Fibroblast of peridontal ligament (primary cell): ENCODE measurements around the gene CCT3.
A peak's percentile ranks its signal among the peaks of the same experiment; 100 is the strongest.

Source experiments
- DNase-seq: peaks from one replicate; pipeline ENCODE4 v3.0.0-alpha.2; 2010; ENCODE audit errors: extremely low read depth

Gene CCT3

DNA sequence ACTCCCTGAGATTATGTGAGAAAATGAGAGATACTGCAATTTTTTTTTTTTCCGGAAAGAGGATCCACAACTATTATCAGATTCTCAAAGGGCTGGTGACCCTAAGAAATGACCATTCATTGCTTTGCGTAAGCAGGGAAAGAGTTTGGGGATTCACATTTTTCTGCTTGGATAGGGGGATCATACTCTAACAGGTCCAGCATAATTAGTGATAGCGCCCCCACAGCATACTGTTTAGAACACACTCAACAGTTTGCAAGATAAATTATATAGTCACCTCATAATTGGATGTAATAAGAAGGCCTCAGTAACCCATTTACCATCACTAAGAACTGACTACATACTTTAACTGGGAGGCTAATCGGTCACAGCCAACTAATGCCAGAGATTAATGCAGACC lies 1.9 kb downstream of the CCT3 start:
- no peak for DNase-seq

DNA sequence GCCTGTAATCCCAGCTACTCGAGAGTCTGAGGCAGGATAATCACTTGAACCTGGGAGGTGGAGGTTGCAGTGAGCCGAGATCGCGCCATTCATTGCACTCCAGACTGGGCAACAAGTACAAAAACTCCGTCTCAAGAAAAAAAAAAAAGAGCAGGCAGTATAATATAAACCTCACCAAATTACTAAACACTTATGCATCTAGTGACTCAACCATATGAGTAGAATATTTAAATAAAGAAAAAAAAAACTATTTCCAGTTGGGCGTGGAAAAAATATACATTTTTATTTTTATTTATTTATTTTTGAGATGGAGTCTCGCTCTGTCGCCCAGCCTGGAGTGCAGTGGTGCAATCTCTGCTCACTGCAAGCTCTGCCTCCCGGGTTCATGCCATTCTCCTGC lies 14.9 kb downstream of the CCT3 start:
- peak; percentile 41 for DNase-seq

DNA sequence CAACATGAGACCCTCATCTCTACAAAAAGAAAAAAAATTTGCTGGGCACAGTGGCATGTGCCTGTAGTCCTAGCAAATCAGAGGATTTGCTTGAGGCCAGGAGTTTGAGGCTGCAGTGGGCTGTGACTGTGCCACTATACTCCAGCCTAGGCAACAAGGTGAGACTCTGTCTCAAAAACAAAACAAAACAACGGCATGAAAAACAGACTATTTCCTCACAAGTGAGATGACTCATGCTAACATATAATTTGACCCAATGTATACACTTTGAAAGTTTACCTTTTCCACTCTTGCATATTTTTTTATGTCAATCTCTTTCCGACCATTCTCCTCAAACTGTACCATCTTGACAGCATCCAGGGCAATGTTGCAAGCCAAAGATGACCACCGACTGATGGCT lies 17.5 kb downstream of the CCT3 start:
- DNase-seq, result no peak

DNA sequence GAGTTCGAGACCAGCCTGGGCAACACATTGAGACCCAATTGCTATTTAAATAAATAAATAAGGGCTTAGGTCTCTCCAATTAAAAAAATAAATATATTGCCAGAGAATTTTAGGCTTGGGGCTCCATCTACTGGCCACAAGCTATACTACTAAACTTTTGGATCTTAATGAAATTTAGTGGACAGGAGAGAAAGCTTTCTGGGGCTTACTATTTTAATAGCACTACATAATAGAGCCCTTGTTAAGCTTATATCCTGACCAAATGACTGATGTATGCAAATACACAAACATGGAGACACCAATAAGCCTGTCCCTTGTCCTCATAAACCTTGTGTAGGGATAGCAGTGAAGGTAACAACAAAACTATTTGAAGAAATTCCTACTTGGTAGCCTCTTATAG lies 18.4 kb downstream of the CCT3 start:
- DNase-seq, result peak; percentile 63

DNA sequence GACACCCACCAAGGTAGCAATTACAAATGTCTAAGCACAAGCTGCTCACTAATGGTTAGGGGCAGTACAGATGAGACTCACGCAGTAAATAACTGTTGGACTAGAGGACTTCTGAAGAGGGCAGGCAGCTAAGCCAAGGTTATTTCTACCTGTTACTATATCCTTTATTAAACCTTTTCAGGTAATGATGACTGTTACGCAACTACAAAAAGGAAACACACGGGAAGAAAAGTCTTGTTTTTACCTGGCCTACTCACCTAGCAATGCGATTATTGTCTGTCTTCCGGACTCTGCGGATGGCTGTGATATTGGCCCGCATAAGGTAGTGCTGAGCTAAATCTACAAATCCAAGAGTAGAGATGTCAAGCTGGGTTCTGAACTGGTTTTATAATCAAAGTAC lies 21.2 kb downstream of the CCT3 start:
- no peak for DNase-seq

DNA sequence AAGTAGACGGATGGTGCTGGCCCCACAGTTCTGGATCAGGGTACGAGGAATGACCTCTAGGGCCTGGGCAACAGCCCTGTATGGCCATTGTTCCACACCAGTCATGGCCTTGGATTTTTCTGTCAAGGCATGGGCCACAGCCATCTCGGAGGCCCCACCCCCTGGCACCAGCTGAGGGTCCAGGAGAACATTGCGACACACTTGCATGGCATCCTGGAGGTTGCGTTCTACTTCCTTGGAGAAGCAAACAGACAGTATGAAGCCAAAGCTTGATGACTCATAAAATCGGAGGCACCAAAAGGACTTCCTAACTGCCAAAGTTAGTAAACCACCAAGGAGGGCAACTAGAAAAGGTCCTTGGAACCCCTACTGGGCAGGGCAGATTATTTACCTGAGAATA lies 27.1 kb downstream of the CCT3 start:
- DNase-seq, result peak; percentile 59

DNA sequence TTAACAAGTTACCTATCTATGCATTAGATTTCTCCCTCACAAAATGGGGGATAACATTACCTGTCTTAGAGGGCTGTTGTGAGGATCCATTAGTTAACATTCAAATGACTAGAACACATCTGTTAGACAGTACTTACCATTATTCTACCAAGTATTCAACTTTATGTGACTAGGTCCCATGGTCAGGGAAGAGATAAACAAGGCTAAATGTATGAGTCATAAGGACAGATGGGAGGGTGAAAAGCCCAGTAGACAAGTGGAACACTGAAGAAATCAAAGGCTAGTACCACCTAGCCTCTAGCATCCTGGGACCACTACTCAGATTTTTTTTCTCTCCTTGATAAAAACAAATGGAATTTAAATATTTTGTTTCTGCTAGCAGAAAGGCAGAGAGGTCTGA lies 30.0 kb downstream of the CCT3 start:
- peak; percentile 67 for DNase-seq

DNA sequence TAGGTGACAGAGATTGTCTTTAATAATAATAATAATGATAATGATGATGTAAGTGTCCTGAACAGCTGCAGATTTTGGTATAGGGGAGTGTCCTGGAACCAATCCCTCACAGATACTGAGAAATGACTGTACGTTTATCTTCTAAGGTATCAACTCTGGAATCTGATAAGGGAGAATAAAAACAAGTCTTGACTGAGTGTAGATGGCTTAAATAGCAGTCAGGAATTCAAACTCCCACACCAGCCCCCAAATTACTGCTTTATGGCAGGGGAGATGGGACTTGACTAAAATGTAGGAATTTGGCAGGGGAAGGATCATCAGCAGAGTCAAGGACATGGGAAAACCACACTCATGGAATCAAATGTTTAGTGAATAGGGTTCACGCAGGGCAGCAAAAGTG lies 32.9 kb downstream of the CCT3 start:
- no peak for DNase-seq

DNA sequence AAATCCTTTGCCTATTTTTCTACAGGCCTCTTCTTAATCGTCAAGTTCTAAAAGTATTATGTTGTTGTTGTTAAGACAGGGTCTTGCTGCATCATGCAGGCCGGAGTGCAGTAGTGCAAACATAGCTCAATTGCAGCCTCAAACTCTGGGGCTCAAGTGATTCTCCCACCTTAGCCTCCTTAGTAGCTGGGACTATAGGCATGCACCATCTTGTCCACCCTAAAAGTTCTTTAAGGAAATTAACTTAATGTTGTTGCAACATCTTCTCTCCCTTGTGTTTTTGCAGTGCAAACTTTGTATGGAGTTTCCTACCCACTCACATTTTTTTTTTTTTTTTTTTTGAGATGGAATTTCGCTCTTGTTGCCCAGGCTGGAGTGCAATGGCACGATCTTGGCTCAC lies 34.9 kb downstream of the CCT3 start:
- no peak for DNase-seq

DNA sequence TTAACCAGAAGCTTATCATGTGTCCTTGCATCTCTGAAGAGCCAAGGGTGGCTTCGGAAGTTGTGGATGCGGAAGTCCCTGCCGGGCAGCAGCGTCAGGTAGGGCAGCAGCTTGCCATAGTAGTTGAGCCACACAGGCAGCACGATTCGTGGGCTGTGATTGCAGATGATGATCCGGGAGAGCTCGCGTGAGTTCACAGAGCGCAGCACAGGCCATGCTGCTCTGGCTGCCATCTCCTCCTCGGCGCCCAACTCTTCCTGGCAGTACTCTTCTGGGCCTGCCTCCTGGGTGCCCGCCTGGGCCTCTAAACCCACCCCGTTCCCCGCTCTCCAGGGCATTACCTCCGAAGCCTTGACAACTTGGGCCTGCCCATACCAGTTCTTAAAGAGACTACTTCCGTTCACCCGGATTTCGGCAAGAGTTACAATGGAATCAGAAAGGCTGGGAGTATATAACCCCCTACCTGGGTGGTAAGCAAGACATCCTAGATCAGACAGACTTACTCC lies 39.2 kb downstream of the CCT3 start, which contains the start of gene VHLL:
VHLL (minus strand) TSS at position 456 of the 506 bp plus-strand sequence; CDS start at position 338, 118 bp downstream.
- DNase-seq, result no peak

DNA sequence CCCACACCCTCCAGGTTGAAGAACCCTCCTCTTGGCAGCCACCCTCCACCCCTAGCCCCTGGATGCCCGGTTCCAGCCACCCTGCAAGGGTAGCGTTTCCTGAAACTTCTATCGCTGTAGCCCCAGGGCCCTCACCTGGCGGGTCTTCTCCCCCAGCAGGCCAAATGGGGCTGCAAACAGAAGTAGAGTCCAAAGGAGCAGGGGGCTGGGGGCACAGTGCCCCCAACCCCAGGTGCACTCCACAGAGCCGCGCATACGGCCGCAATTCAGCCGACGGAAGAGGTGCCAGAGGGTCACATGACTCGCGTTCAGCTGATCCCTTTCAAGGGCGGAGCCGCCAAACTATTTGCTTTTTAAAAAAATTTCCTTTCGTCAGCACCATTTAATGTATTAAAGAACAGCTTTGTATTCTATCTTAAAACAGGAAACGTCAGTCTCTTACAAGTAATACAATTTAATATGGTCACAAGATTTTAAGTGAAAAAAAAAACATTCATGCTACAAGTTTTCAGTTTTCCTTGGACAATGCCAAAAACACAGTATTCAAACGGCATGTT lies 42.6 kb downstream of the CCT3 start, which contains the start of gene GLMP:
GLMP (minus strand) TSS at position 289 of the 557 bp plus-strand sequence; CDS start at position 255, 34 bp downstream.
- DNase-seq, result peak; percentile 75

DNA sequence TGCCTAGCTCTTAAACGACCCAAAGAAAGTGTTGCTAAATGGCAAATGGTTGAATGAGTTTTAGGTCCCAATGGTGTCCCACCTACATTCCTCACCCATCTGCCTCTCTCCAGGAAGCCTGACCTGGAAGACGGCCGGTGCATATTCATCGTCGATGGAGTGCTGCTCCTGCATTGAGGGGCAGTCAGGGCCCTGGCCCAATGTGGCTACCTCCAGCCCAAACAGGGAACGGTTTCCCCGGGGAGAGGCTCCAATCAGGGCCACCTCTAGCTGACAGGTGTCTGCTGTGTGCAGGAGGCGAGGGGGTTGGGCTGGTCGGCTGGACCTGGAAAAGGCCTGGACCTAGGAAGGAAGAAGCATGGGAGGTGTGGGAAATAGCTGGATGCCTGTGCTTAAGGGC lies 44.2 kb downstream of the CCT3 start:
- no peak for DNase-seq

DNA sequence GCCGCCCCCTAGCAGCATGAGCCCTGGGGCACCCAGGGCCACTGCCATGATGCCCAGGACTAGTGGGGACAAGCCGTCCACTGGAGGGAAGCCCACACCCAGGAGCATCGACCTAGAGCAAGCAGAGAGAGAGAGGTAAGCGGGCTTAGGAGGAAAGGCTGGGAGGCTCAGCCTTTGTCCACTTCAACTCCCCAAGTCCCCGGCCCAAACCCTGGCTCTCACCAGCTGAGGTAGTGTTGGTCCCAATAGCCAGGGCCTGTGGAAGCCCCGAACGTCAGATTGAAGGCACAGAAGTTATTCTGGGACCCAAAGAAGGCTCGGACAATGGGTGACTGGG lies 45.0 kb downstream of the CCT3 start:
- no peak for DNase-seq

DNA sequence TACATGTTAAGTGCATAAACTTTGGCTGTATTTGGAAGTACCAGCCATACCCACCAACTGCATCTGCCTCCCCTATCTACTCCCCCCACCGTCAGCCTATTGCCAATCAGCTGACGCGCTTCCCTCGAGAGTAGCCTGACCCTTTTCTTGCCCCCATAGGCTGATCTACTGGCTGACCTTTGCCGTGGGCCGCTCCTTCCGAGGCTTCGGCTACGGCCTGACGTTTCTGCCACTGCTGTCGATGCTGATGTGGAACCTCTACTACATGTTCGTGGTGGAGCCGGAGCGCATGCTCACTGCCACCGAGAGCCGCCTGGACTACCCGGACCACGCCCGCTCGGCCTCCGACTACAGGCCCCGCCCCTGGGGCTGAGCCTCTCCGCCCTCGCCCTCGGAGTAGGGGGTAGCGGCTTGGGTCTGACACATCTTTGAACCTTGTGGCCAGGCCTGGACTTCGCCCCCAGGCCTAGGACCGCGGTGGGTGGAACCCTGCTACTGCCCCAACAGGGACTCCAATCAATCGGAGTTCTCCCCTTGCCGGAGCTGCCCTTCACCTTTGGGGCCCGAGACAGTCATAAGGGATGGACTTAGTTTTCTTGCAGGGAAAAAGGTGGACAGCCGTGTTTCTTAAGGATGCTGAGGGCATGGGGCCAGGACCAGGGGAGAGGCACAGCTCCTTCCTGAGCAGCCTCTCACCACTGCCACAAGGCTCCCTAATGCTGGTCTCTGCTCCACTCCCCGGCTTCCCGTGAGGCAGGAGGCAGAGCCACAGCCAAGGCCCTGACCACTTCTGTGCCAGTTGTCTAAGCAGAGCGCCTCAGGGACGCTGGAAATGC lies 46.6 kb downstream of the CCT3 start:
- DNase-seq, result peak; percentile 79

DNA sequence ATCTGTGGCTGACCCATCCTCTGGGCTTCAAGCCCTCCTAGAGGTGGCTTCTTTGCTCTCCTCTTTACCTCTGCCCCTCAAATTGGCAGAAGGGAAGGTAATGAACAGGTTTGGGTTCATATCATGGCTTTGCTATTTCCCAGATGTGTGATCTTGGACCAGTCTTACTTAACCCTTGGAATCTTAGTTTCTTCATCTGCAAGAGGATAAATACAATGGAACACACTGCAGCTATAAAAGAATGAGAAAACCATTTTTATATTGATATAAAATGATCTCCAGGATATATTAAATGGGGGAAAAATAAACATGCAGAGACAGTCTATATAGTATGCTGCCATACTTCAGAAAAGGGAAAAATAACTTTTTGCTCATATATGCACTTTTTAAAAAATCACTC lies 48.2 kb downstream of the CCT3 start:
- no peak for DNase-seq

DNA sequence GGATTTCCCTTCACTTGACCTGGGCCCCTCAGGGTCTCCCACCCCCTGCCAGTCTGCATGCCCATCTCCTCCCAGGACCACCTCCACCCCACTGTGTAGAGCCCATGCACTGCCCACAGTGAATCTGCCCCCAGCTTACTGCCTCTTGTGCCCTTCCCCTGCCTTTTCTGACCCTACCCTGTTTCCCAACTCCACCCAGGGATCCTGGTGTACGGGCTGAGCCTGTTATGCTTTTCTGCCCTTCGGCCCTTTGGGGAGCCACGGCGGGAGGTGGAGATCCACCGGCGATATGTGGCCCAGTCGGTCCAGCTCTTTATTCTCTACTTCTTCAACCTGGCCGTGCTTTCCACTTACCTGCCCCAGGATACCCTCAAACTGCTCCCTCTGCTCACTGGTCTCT lies 52.0 kb downstream of the CCT3 start:
- no peak for DNase-seq

DNA sequence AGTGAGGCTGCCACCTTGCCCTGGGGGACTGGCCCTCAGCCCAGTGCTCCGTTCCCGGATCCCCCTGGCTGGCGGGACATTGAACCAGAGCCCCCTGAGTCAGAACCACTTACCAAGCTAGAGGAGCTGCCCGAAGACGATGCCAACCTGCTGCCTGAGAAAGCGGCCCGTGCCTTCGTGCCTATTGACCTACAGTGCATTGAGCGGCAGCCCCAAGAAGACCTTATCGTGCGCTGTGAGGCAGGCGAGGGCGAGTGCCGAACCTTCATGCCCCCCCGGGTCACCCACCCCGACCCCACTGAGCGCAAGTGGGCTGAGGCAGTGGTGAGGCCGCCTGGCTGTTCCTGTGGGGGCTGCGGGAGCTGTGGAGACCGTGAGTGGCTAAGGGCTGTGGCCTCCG lies 52.7 kb downstream of the CCT3 start:
- DNase-seq, result no peak

DNA sequence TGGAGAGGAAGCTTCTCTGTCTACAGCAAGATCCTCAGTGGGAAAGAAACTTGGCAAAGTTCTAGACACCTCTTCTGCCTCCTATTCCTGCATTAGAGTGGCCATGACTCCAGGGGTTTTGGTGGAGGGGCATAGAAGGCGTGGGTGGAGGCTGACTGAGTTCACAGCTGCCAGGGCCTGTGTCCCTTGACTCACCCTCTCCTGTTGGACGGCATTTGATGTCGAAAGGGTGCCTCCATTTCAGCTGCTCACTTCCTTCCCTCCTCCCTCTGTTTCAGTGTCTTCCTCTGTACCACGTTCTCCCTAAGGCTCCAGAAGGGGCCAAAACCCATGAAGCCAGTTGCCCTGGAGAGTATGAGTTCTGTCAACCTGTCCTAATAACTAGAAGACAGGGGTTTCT lies 53.3 kb downstream of the CCT3 start:
- no peak for DNase-seq

DNA sequence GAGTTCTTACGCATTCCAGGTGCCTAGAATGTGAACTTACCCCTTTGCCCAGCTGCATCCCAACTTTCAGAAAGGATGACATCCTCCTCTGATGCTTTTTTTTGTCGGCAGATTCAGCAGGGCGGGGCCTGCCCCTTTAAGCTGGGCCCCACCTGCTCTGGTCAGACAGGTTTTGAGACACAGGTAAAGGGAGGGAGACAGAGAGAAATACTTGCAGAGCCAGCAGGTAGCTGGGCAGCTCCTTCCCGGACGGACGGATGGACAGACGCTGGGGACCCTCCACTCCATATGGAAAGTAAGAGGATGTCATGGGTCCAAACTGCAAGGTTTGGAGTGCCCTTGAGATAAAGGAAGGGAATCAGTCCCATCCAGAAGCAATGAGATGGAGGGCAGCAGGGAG lies 54.0 kb downstream of the CCT3 start, which contains the start of gene TMEM79:
TMEM79 (plus strand) TSS at position 214 of the 400 bp plus-strand sequence. CDS start 902 bp downstream, outside the sequence.
- DNase-seq, result no peak

DNA sequence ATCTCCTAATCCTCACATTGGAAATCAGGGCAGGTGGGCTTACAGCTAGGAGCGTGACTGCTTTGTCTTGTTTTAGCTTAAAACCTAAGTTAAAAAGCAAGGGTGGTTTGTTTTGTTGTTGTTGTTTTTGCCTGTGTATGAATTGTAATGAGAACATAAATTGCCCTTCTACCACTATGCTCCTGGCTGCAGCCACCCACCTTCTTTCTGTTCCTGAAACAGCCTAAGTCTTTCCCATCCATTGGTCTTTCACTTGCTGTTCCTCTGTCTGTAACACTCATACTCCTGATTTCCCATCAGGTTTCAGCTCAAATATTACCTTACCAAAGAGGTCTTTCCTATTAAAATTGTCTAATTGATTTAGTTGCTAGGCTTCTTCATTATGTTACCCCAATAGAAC lies 54.6 kb downstream of the CCT3 start:
- no peak for DNase-seq

DNA sequence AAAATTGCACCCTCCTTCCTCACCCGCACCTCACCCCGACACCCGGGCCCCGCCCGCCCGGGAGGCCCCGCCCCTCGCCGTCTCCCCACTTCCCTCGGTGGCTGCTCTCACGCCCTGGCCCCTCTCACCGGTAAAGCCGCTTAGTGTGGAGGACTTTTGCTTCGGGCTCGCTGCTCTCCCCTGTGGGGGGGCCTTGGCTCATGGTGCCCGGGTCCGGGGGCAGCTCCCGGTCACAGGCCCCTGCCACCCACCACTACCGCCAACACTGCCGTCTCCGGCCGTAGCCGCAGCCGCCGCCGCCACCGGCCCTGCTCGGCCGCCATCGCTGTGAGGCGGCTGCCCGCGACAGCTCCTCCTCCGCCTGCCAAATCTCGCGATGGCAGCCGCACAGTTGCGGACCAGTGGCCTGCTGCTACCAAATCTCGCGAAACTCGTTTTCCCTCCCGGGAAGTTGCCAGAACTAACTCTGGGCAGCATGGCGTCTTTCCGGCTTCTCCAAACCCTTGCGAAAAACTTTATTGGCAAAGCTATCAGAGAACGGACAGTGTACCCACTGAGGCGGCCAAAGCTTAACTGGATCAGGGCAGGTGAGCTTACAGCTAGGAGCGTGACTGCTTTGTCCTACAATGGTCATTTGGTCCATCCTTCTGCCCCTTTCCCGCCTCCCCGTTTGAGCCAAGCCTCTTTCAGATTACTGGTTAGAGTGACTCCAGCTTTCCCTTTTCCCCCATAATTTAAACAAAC lies 55.4 kb downstream of the CCT3 start, which contains the start of gene SMG5:
SMG5 (minus strand) TSS at position 347 of the 744 bp plus-strand sequence; CDS start at position 202, 145 bp downstream.
- DNase-seq, result peak; percentile 99
